GM12878 (cell line): ENCODE results near the gene NTPCR. TPM values are rescaled to one million over a fixed set of nuclear protein-coding genes. Genes with fewer than 3 reads are reported as not detected.

ENCODE experiments used
- ATAC-seq: fragments of 200-7000 bp; cut with Tn5 transposase; 3 replicates; pipeline ENCODE4 v1.9.1; 2020; ENCODE audit warnings: mild to moderate bottlenecking, moderate library complexity
- BruUV-seq: library from RNA; stranded (reverse); fragments of 400-500 nt; replicated peaks from 2 replicates; lab custom pipeline; 2021; lab: Mats Ljungman, UMichigan
- CTCF ChIA-PET: fragments of 300-600 bp; sonication (Branson Sonifier 250); formaldehyde crosslinking; extraction: SDS; loops from one replicate; lab custom pipeline; 2021; ENCODE audit warnings: inconsistent platforms; lab: Yijun Ruan, JAX
- POLR2A ChIA-PET: fragments of 350-600 bp; formaldehyde crosslinking; extraction: SDS; loops from one replicate; lab custom pipeline; 2021; ENCODE audit warnings: inconsistent platforms; lab: Charles Lee
- RAD21 ChIA-PET: fragments of 300-600 bp; sonication (Branson Sonifier 250); formaldehyde crosslinking; loops from one replicate; lab custom pipeline; 2023; ENCODE audit warnings: antibody characterized with exemption; ENCODE audit not compliant: unreplicated experiment; lab: Charles Lee
- SMC1A ChIA-PET: fragments of 300-600 bp; sonication (Branson Sonifier 250); formaldehyde crosslinking; loops from one replicate; lab custom pipeline; 2023; ENCODE audit not compliant: unreplicated experiment, uncharacterized antibody; lab: Charles Lee
- DNase-seq: peaks from one replicate; pipeline ENCODE4 v3.0.0-alpha.2; 2011; ENCODE audit warnings: low read depth, low spot score
- FAIRE-seq: peaks from 3 replicates; lab custom pipeline; 2011; peaks lifted over from hg19 to GRCh38; lab: Jason Lieb, UNC
- H2AFZ ChIP-seq: 2 replicates; pipeline ENCODE4 v1.6.0; 2011; ENCODE audit warnings: low read depth, low read length, control low read depth; ENCODE audit not compliant: control insufficient read depth
- H3K27ac ChIP-seq: 2 replicates; pipeline ENCODE4 v1.5.1; 2011; ENCODE audit warnings: control low read depth; ENCODE audit not compliant: control insufficient read depth, insufficient read depth
- H3K27me3 ChIP-seq, 2 experiments: replicated peaks in 1 of 2; 2 replicates each; pipeline versions ENCODE4 v1.6.0 to v1.6.1; 2011; ENCODE audit warnings: low read length in 1 of 2; ENCODE audit not compliant: control insufficient read depth in 2 of 2, insufficient read depth in 2 of 2
- H3K36me3 ChIP-seq, 2 experiments: 2 replicates each; pipeline ENCODE4 v1.5.1; 2011; ENCODE audit warnings: low read length in 1 of 2; ENCODE audit not compliant: control insufficient read depth in 2 of 2, insufficient read depth in 2 of 2
- H3K4me1 ChIP-seq: 2 replicates; pipeline ENCODE4 v1.6.1; 2011; ENCODE audit warnings: mild to moderate bottlenecking, low read length, moderate library complexity, mixed read lengths; ENCODE audit not compliant: control insufficient read depth, insufficient read depth
- H3K4me2 ChIP-seq: 2 replicates; pipeline ENCODE4 v1.6.0; 2011; ENCODE audit warnings: control low read depth; ENCODE audit not compliant: control insufficient read depth, insufficient read depth
- H3K4me3 ChIP-seq: fragments of 200-600 bp; sonication (generic); 2 replicates; pipeline ENCODE4 v1.5.1; 2016
- H3K79me2 ChIP-seq: 2 replicates; pipeline ENCODE4 v1.6.0; 2011; ENCODE audit warnings: low read length; ENCODE audit not compliant: control insufficient read depth, insufficient read depth
- H3K9ac ChIP-seq: 2 replicates; pipeline ENCODE4 v1.8.0; 2011; ENCODE audit warnings: low read length, control low read depth, mixed read lengths; ENCODE audit not compliant: control insufficient read depth, insufficient read depth
- H3K9me3 ChIP-seq: replicated peaks from 3 replicates; pipeline ENCODE4 v1.5.1; 2011; ENCODE audit warnings: mild to moderate bottlenecking, low read length; ENCODE audit not compliant: control insufficient read depth, insufficient read depth
- H4K20me1 ChIP-seq: 2 replicates; pipeline ENCODE4 v1.6.0; 2011; ENCODE audit not compliant: control insufficient read depth, insufficient read depth
- ASH2L ChIP-seq: fragments of 300-600, 200-600 bp; sonication (generic); IDR thresholded peaks from 2 replicates; pipeline ENCODE4 v1.6.1; 2017; ENCODE audit warnings: low read depth, mild to moderate bottlenecking, borderline replicate concordance
- BMI1 ChIP-seq: fragments of 450-650 bp; IDR thresholded peaks from 2 replicates; pipeline ENCODE4 v1.6.1; 2016; ENCODE audit warnings: mild to moderate bottlenecking, moderate library complexity, borderline replicate concordance
- GABPA ChIP-seq: IDR thresholded peaks from 2 replicates; pipeline ENCODE4 v1.6.1; 2014; ENCODE audit warnings: antibody characterized with exemption, low read depth, mild to moderate bottlenecking, inconsistent platforms
- HDGF ChIP-seq: fragments of 450-650 bp; IDR thresholded peaks from 2 replicates; pipeline ENCODE4 v1.6.1; 2016; ENCODE audit warnings: antibody characterized with exemption
- MXI1 ChIP-seq: fragments of 150-350 bp; IDR thresholded peaks from 2 replicates; pipeline ENCODE4 v1.6.1; 2011; ENCODE audit warnings: low read depth, mild to moderate bottlenecking, inconsistent platforms, low read length, improper control_type of control experiment
- NRF1 ChIP-seq: conservative IDR thresholded peaks from 2 replicates; pipeline ENCODE4 v1.6.1; 2011; ENCODE audit warnings: mild to moderate bottlenecking, low read depth, low read length, improper control_type of control experiment
- WRNIP1 ChIP-seq: IDR thresholded peaks from 2 replicates; pipeline ENCODE4 v1.6.1; 2011; ENCODE audit warnings: low read depth, low read length, improper control_type of control experiment, borderline replicate concordance
- WGBS: methylation state at CpG from one replicate; pipeline ENCODE4 v1.1.6; 2016; ENCODE audit warnings: low lambda C conversion rate; ENCODE audit not compliant: insufficient replicate concordance, insufficient coverage; ENCODE audit errors: missing lambda C conversion rate; 5-methylcytosine and 5-hydroxymethylcytosine counted together
- in situ Hi-C: fragments of 300-500 bp; cut with MboI; formaldehyde crosslinking; loops from 9 replicates; pipeline ENCODE4 v1.14.3; 2018; ENCODE audit warnings: mixed read lengths
- intact Hi-C: fragments of 100-400 bp; cut with micrococcal nuclease; formaldehyde crosslinking; loops from one replicate; pipeline ENCODE4 v1.14.2; 2022; ENCODE audit not compliant: unreplicated experiment
- polyA plus RNA-seq, 11 experiments: library from polyadenylated mRNA; depleted of rRNA in 4 of 11; unstranded in 6 of 11; stranded (reverse) in 5 of 11; fragments of >200 nt; fragmentation: Nextera tagmentation in 4 of 11; fragmentation: Illumina TruSeq in 1 of 11; extraction: Ambion mirVana in 4 of 11; extraction: Trizol in 1 of 11; gene quantifications; 1 replicate in 1 of 11; 2 replicates in 10 of 11; pipeline versions ENCODE4 v1.2.1 to v1.2.3, GENCODE V29; 2011 to 2016; ENCODE audit warnings: inconsistent platforms in 2 of 11, missing spikeins in 2 of 11, low read depth in 1 of 11
- total RNA-seq, 4 experiments: library from RNA; depleted of rRNA in 3 of 4; stranded (reverse); fragments of >200 nt in 3 of 4; fragmentation: Illumina TruSeq in 1 of 4; extraction: Trizol in 1 of 4; gene quantifications; 2 replicates each; pipeline versions ENCODE4 v1.2.1 to v1.2.3, GENCODE V29; 2013 to 2021
- TF ChIP-seq, protein P1 (sequence below): fragments of 450-650 bp; IDR thresholded peaks from 2 replicates; pipeline ENCODE4 v1.6.1; 2017; ENCODE audit warnings: mild to moderate bottlenecking, moderate library complexity
- TF ChIP-seq, protein P2 (sequence below), 3 experiments: IDR thresholded peaks in 2 of 3; conservative IDR thresholded peaks in 1 of 3; 2 replicates each; pipeline ENCODE4 v1.5.1; 2011; ENCODE audit warnings: low read depth in 3 of 3, low read length in 3 of 3, mild to moderate bottlenecking in 3 of 3, control low read depth in 2 of 3, moderate library complexity in 2 of 3, inconsistent platforms in 1 of 3, mixed read lengths in 1 of 3; ENCODE audit not compliant: control insufficient read depth in 2 of 3, insufficient read depth in 1 of 3; ENCODE audit errors: extremely low read depth in 1 of 3
- TF ChIP-seq, protein P3 (sequence below): IDR thresholded peaks from 2 replicates; pipeline ENCODE4 v1.6.1; 2011; ENCODE audit warnings: mild to moderate bottlenecking, low read depth, low read length, moderate library complexity; ENCODE audit not compliant: insufficient replicate concordance
- TF ChIP-seq, protein P4 (sequence below): fragments of 450-650 bp; IDR thresholded peaks from 2 replicates; pipeline ENCODE4 v1.6.1; 2018; ENCODE audit warnings: mild to moderate bottlenecking, low read depth, moderate library complexity; ENCODE audit not compliant: partially characterized antibody

Gene NTPCR
- total and polyA plus RNA-seq, 10 of the 15 experiments (the other 5 are each of a cell fraction or from before 2014, with no cell fraction given), result 25.4 to 109 (median 56.6) TPM

DNA sequence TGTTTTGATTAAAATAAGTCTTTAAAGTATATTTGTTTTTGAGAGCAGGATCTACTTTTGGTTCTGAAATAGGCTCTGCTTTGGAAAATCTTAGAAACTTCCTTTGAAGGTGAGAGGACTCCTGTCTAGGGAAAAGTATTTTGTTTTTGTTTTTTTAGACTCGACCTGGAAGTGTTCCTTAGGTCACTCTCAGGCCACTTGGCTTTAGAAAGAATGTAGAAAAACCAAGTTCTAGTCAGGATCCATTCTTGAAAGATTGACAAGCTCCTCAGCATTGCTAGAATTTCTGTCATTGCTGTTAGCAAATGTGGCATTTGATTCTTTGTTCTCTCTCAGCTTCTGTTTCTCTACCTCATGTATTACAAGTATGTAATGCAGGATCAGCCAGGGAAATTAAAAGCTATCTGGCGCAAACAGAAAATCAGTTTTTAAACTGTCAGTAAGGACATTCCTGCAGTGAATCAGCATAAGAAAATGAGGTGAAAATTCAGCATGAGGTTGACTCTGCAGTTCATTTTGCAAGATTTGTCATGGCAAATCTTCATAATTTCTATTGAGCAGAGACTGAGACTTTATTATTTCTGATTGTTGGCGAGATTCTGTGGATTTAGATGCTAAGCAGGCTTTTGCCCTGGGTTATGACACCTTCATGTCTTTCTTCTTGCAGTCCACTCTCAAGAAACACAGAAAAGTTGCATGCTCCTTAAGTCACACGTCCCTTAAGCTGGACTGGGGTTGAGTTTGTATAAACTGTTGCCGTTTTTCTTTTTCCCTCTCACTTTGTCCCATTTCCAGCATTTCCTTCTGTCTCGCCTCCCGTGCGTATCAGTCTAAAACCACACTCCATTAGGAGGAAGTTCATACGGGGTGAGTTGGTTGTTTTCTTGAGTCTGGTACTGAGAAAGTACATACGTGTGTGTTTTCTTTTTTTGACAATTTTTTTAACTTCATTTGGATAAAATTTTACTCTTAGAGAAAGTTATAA lies 12.6 kb downstream of the NTPCR start:
- Histone ChIP-seq H3K27ac (no peak overlapping the region), H3K4me3 (no peak overlapping the region), H3K9me3 (peaks cover 8% of the 10 kb centered on the region; the same call in 2 of the 3 replicates), H3K4me1 (no peaks in the 10 kb centered on the region), H2AFZ (no peak overlapping the region), H3K79me2 (no peaks in the 10 kb centered on the region), H3K4me2 (no peak overlapping the region), H4K20me1 (no peaks in the 10 kb centered on the region), H3K36me3 (peaks cover 2 to 4% of the 10 kb centered on the region in 2 experiments; a peak in 3 of 4 replicates), H3K27me3 (no peaks in the 10 kb centered on the region), H3K9ac (no peak overlapping the region)
- ChIA-PET CTCF (interaction anchor here (0.9 kb wide), 1 partner anchor 11 kb away, joined by 4 read pairs; no protein-coding TSS in a partner anchor), POLR2A (no interaction called here), RAD21 (interaction anchor here (1.3 kb wide), 1 partner anchor 10 kb away, joined by 3 read pairs; no protein-coding TSS in a partner anchor), SMC1A (no interaction called here)
- BruUV-seq, result no TSS peak
- FAIRE-seq (no peak), DNase-seq (no peak), ATAC-seq (no peak)
- intact Hi-C loops (no loop called here), in situ Hi-C loops (no loop called here)
- 56% methylated on average over 10 of the region's 10 CpGs for WGBS
- TF ChIP-seq ASH2L (no peak), MXI1 (no peak), WRNIP1 (no peak), NRF1 (no peak), GABPA (no peak), HDGF (no peak), BMI1 (no peak)
- TF ChIP-seq, protein P1, sequence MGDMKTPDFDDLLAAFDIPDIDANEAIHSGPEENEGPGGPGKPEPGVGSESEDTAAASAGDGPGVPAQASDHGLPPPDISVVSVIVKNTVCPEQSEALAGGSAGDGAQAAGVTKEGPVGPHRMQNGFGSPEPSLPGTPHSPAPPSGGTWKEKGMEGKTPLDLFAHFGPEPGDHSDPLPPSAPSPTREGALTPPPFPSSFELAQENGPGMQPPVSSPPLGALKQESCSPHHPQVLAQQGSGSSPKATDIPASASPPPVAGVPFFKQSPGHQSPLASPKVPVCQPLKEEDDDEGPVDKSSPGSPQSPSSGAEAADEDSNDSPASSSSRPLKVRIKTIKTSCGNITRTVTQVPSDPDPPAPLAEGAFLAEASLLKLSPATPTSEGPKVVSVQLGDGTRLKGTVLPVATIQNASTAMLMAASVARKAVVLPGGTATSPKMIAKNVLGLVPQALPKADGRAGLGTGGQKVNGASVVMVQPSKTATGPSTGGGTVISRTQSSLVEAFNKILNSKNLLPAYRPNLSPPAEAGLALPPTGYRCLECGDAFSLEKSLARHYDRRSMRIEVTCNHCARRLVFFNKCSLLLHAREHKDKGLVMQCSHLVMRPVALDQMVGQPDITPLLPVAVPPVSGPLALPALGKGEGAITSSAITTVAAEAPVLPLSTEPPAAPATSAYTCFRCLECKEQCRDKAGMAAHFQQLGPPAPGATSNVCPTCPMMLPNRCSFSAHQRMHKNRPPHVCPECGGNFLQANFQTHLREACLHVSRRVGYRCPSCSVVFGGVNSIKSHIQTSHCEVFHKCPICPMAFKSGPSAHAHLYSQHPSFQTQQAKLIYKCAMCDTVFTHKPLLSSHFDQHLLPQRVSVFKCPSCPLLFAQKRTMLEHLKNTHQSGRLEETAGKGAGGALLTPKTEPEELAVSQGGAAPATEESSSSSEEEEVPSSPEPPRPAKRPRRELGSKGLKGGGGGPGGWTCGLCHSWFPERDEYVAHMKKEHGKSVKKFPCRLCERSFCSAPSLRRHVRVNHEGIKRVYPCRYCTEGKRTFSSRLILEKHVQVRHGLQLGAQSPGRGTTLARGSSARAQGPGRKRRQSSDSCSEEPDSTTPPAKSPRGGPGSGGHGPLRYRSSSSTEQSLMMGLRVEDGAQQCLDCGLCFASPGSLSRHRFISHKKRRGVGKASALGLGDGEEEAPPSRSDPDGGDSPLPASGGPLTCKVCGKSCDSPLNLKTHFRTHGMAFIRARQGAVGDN, result no peak
- TF ChIP-seq, protein P2, sequence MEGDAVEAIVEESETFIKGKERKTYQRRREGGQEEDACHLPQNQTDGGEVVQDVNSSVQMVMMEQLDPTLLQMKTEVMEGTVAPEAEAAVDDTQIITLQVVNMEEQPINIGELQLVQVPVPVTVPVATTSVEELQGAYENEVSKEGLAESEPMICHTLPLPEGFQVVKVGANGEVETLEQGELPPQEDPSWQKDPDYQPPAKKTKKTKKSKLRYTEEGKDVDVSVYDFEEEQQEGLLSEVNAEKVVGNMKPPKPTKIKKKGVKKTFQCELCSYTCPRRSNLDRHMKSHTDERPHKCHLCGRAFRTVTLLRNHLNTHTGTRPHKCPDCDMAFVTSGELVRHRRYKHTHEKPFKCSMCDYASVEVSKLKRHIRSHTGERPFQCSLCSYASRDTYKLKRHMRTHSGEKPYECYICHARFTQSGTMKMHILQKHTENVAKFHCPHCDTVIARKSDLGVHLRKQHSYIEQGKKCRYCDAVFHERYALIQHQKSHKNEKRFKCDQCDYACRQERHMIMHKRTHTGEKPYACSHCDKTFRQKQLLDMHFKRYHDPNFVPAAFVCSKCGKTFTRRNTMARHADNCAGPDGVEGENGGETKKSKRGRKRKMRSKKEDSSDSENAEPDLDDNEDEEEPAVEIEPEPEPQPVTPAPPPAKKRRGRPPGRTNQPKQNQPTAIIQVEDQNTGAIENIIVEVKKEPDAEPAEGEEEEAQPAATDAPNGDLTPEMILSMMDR (IDR thresholded peaks at IDR 0.05 in 2 of 3, conservative IDR thresholded peaks at IDR 0.05 in 1 of 3; ENCODE audit: control insufficient read depth in 2 of 3, extremely low read depth in 1 of 3, insufficient read depth in 1 of 3, low read depth in 3 of 3, low read length in 3 of 3), result no peak
- TF ChIP-seq, protein P3, sequence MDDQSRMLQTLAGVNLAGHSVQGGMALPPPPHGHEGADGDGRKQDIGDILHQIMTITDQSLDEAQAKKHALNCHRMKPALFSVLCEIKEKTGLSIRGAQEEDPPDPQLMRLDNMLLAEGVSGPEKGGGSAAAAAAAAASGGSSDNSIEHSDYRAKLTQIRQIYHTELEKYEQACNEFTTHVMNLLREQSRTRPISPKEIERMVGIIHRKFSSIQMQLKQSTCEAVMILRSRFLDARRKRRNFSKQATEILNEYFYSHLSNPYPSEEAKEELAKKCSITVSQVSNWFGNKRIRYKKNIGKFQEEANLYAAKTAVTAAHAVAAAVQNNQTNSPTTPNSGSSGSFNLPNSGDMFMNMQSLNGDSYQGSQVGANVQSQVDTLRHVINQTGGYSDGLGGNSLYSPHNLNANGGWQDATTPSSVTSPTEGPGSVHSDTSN, result no peak
- TF ChIP-seq, protein P4, sequence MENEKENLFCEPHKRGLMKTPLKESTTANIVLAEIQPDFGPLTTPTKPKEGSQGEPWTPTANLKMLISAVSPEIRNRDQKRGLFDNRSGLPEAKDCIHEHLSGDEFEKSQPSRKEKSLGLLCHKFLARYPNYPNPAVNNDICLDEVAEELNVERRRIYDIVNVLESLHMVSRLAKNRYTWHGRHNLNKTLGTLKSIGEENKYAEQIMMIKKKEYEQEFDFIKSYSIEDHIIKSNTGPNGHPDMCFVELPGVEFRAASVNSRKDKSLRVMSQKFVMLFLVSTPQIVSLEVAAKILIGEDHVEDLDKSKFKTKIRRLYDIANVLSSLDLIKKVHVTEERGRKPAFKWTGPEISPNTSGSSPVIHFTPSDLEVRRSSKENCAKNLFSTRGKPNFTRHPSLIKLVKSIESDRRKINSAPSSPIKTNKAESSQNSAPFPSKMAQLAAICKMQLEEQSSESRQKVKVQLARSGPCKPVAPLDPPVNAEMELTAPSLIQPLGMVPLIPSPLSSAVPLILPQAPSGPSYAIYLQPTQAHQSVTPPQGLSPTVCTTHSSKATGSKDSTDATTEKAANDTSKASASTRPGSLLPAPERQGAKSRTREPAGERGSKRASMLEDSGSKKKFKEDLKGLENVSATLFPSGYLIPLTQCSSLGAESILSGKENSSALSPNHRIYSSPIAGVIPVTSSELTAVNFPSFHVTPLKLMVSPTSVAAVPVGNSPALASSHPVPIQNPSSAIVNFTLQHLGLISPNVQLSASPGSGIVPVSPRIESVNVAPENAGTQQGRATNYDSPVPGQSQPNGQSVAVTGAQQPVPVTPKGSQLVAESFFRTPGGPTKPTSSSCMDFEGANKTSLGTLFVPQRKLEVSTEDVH, result no peak
